Measurements from ENCODE around the gene TUBA3E. TPM values are rescaled to one million over a fixed set of nuclear protein-coding genes. Genes with fewer than 3 reads are reported as not detected.
"Not testable (repeated sequence)": the region's sequence is repeated elsewhere in the genome, so short reads cannot be mapped to it uniquely, and the experiment has no call there.

The TUBA3E gene
- total and polyA plus RNA-seq, 2 of the 13 experiments (the other 11 are each of a cell fraction or from before 2014, with no cell fraction given), result not detected

- TF ChIP-seq ZNF616 (CRISPR knock-in tag; IDR thresholded peaks at IDR 0.05; ENCODE audit: low read depth) (peak; percentile 71; the same call in 1 of the 2 replicates), ZNF205 (CRISPR knock-in tag; IDR thresholded peaks at IDR 0.05) (peak; percentile 100), ATF3 (CRISPR knock-in tag; IDR thresholded peaks at IDR 0.05) (peak; percentile 56; the same call in 1 of the 2 replicates), REL (CRISPR knock-in tag; conservative IDR thresholded peaks at IDR 0.05) (0 out of 2 replicates have a peak, but pooled peaks have one; percentile 47), ELF4 (CRISPR knock-in tag; IDR thresholded peaks at IDR 0.05; ENCODE audit: borderline replicate concordance) (0 out of 2 replicates have a peak, but pooled peaks have one; percentile 26), RARA (CRISPR knock-in tag; IDR thresholded peaks at IDR 0.05) (peak; percentile 28; the same call in 1 of the 2 replicates), TGIF2 (CRISPR knock-in tag; IDR thresholded peaks at IDR 0.05) (0 out of 2 replicates have a peak, but pooled peaks have one; percentile 54), ESRRA (CRISPR knock-in tag; IDR thresholded peaks at IDR 0.05; ENCODE audit: low read depth) (peak; percentile 30; the same call in 1 of the 2 replicates), NONO (CRISPR knock-in tag; conservative IDR thresholded peaks at IDR 0.05) (peak; percentile 58; the same call in 1 of the 2 replicates), ZBTB2 (CRISPR knock-in tag; IDR thresholded peaks at IDR 0.05; ENCODE audit: low read depth) (peak; percentile 55), ZBED4 (CRISPR knock-in tag; IDR thresholded peaks at IDR 0.05; ENCODE audit: borderline replicate concordance) (peak; percentile 64; the same call in 1 of the 2 replicates), ZNF121 (CRISPR knock-in tag; IDR thresholded peaks at IDR 0.05) (0 out of 2 replicates have a peak, but pooled peaks have one; percentile 43), ZNF414 (CRISPR knock-in tag; IDR thresholded peaks at IDR 0.05) (peak; percentile 71; the same call in 1 of the 2 replicates), DZIP1 (CRISPR knock-in tag; IDR thresholded peaks at IDR 0.05) (0 out of 2 replicates have a peak, but pooled peaks have one; percentile 16), TMF1 (CRISPR knock-in tag; IDR thresholded peaks at IDR 0.05; ENCODE audit: low read depth) (peak; percentile 62), BORCS8-MEF2B (CRISPR knock-in tag; IDR thresholded peaks at IDR 0.05) (peak; percentile 33; the same call in 1 of the 2 replicates), CHD2 (IDR thresholded peaks at IDR 0.05; ENCODE audit: low read depth, low read length) (0 out of 2 replicates have a peak, but pooled peaks have one; percentile 15), ZNF747 (CRISPR knock-in tag; IDR thresholded peaks at IDR 0.05; ENCODE audit: borderline replicate concordance) (0 out of 2 replicates have a peak, but pooled peaks have one; percentile 47)
- not testable (repeated sequence) for TF ChIP-seq NONO (IDR thresholded peaks at IDR 0.05)
Observed at GRCh38 chr2:130181880-130182682, 16.2 kb downstream of the TUBA3E start, which contains the start of gene MZT2B (continued).

All from HepG2 (cell line).